ENCODE data around the gene RBM17. TPM values are rescaled to one million over a fixed set of nuclear protein-coding genes. Genes with fewer than 3 reads are reported as not detected.

Gene RBM17
- total RNA-seq, 2 donors from 2014 or later, result 40.5 to 59.2 TPM

- Histone ChIP-seq H3K36me3 (no peaks in the 10 kb centered on the region), H3K9me3 (no peaks in the 10 kb centered on the region), H3K27ac (no peak overlapping the region), H3K4me1 (replicated peaks) (no peaks in the 10 kb centered on the region), H3K4me3 (no peak overlapping the region), H3K27me3 (replicated peaks; ENCODE audit: insufficient read depth) (no peaks in the 10 kb centered on the region)
- no peak for DNase-seq (ENCODE audit: low spot score)
- 78% methylated on average over 4 of the region's 4 CpGs for WGBS
- TF ChIP-seq POLR2AphosphoS5 (IDR thresholded peaks at IDR 0.05), result no peak
- TF ChIP-seq POLR2A (IDR thresholded peaks at IDR 0.05), result no peak
- no peak for TF ChIP-seq CTCF (IDR thresholded peaks at IDR 0.05)
- intact Hi-C loops (cut with DNase I), result no loop called here
Measured at GRCh38 chr10:6055929-6056328, 32.9 kb upstream of the RBM17 start.

GRCh38 chr10:6056411-6057135 lies 32.3 kb upstream of the RBM17 start:
- Histone ChIP-seq H3K4me1 (replicated peaks) (no peaks in the 10 kb centered on the region), H3K9me3 (no peaks in the 10 kb centered on the region), H3K27ac (no peak overlapping the region), H3K27me3 (replicated peaks; ENCODE audit: insufficient read depth) (no peaks in the 10 kb centered on the region), H3K36me3 (no peaks in the 10 kb centered on the region), H3K4me3 (no peak overlapping the region)
- no peak for DNase-seq (ENCODE audit: low spot score)
- TF ChIP-seq POLR2A (IDR thresholded peaks at IDR 0.05) (no peak), POLR2AphosphoS5 (IDR thresholded peaks at IDR 0.05) (no peak), CTCF (IDR thresholded peaks at IDR 0.05) (no peak)
- intact Hi-C loops (cut with DNase I), result no loop called here
- WGBS, result 83% methylated on average over 5 of the region's 5 CpGs

DNA sequence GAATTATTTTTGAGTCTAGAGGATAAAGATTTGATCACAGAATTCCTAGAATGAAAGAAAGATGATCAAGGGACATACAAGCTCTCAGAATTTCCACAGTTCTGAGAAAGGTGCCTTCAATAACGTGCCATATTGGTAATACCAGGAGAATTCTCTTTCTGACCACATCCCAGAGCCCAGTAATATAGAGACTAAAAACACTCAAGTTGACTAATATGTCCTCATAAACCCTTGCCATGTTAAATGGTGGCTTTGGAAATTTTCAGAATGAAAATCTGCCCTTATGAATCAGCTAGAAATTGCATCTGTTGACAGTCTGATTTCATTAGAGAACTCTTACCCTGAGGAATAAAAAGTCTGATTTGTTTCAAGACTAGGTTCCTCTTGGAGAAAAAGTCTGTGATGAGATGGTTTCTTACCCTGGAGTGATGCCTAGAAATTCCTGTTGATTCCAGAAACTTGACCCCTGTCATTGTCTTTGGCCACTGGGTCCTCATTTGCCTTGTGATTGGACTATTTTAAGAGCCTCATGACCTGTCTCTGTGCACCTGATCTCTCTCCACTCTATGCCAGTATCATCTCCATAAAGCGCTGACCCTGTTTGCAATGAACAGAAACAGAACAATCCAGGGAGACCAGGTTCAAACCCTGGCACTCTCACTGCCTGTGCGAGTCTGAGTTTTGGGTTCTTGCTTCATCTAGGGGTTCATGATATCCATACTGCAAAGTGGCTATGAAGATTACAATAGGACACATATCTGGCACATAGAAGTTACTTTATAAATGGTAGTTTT lies 30.0 kb upstream of the RBM17 start:
- intact Hi-C loops (cut with DNase I), result no loop called here
- H3K4me1 ChIP-seq (replicated peaks), result no peaks in the 10 kb centered on the region
- no peaks in the 10 kb centered on the region for H3K36me3 ChIP-seq
- H3K9me3 ChIP-seq, result no peaks in the 10 kb centered on the region
- no peak for DNase-seq (ENCODE audit: low spot score)
- no peak overlapping the region for H3K4me3 ChIP-seq
- H3K27me3 ChIP-seq (replicated peaks; ENCODE audit: insufficient read depth), result no peaks in the 10 kb centered on the region
- TF ChIP-seq POLR2A (IDR thresholded peaks at IDR 0.05) (no peak), POLR2AphosphoS5 (IDR thresholded peaks at IDR 0.05) (no peak), CTCF (IDR thresholded peaks at IDR 0.05) (no peak)
- no peak overlapping the region for H3K27ac ChIP-seq
- WGBS, result 93% methylated on average over 3 of the region's 3 CpGs

- no peaks in the 10 kb centered on the region for H3K4me1 ChIP-seq (replicated peaks)
- 94% methylated on average over 2 of the region's 2 CpGs for WGBS
- H3K36me3 ChIP-seq, result no peaks in the 10 kb centered on the region
- H3K27me3 ChIP-seq (replicated peaks; ENCODE audit: insufficient read depth), result no peaks in the 10 kb centered on the region
- no peak overlapping the region for H3K27ac ChIP-seq
- TF ChIP-seq POLR2A (IDR thresholded peaks at IDR 0.05) (no peak), POLR2AphosphoS5 (IDR thresholded peaks at IDR 0.05) (no peak), CTCF (IDR thresholded peaks at IDR 0.05) (no peak)
- H3K9me3 ChIP-seq, result no peaks in the 10 kb centered on the region
- DNase-seq (ENCODE audit: low spot score), result no peak
- intact Hi-C loops (cut with DNase I), result no loop called here
- H3K4me3 ChIP-seq, result no peak overlapping the region
Measured at GRCh38 chr10:6059506-6059905, 29.3 kb upstream of the RBM17 start.
